ENCODE measurements around the gene POLR1E. TPM values are rescaled to one million over a fixed set of nuclear protein-coding genes. Genes with fewer than 3 reads are reported as not detected.
A peak's percentile ranks its signal among the peaks of the same experiment; 100 is the strongest.

Gene POLR1E
- total and polyA plus RNA-seq, 9 of the 15 experiments (the other 6 are each of a cell fraction or from before 2014, with no cell fraction given): 18.9 to 102 (median 74.4) TPM

DNA sequence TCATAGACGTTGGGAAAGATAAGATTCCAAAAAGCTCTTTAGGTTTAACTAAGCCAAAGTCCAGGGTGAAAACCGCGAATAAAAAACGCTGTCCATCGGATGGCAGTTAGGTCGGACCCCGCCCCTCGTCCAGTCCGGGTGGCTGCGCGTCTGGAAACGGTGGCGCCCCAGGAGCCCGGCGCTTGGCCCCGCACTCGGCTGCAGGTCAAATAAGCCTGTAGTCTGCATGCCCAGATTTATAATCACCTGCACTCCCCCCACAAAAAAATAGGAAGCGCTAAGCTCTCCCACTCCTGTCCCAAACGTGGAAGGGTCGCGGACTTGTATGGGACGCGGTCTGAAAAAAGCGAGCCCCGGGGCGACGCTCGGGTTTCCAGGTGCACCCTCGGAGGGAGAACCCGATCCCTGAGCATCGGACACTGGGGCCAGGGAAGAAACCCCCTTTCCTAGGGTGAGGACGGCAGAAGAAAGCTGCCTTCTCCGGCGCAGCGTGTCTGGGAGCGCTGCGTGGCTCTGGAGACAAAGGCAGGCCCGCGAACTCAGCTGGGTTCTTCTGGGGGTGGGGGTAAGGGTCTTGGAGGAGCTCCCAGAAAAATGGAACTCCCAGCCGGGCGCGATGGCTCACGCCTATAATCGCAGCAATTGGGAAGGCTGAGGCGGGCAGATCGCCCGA lies 19.6 kb upstream of the POLR1E start (continued):
- TF ChIP-seq YY1 (IDR thresholded peaks at IDR 0.05; ENCODE audit: borderline replicate concordance in 1 of 3, control insufficient read depth in 1 of 3, extremely low read depth in 1 of 3, insufficient read depth in 3 of 3, insufficient read length in 1 of 3, insufficient replicate concordance in 2 of 3, low read depth in 1 of 3, low read length in 2 of 3) (peak in 1 of 3 experiments; percentile 69), ZNF436 (CRISPR knock-in tag; IDR thresholded peaks at IDR 0.05) (no peak), TSC22D4 (tag; IDR thresholded peaks at IDR 0.05) (no peak), ZNF830 (CRISPR knock-in tag; IDR thresholded peaks at IDR 0.05) (no peak), NONO (IDR thresholded peaks at IDR 0.05; ENCODE audit: low read depth in 2 of 2, low read length in 1 of 2) (no peak), NR3C1 (CRISPR knock-in tag; IDR thresholded peaks at IDR 0.05) (no peak), BDP1 (IDR thresholded peaks at IDR 0.05; ENCODE audit: insufficient read depth, insufficient read length) (no peak), ILK (tag; IDR thresholded peaks at IDR 0.05; ENCODE audit: borderline replicate concordance, low read depth) (no peak), KDM5B (IDR thresholded peaks at IDR 0.05; ENCODE audit: insufficient replicate concordance, low read depth, low read length) (peak; percentile 69), RBM25 (IDR thresholded peaks at IDR 0.05; ENCODE audit: low read depth, low read length, severe bottlenecking) (no peak), NCOA1 (IDR thresholded peaks at IDR 0.05; ENCODE audit: low read depth) (no peak), ZNF124 (CRISPR knock-in tag; IDR thresholded peaks at IDR 0.05) (no peak), KLF16 (IDR thresholded peaks at IDR 0.05) (no peak), TCF7 (IDR thresholded peaks at IDR 0.05; ENCODE audit: borderline replicate concordance) (no peak), TCF3 (CRISPR knock-in tag; IDR thresholded peaks at IDR 0.05) (no peak), RBM22 (IDR thresholded peaks at IDR 0.05; ENCODE audit: low read depth, low read length, poor library complexity, severe bottlenecking) (peak; percentile 45), POLR3G (IDR thresholded peaks at IDR 0.05; ENCODE audit: extremely low read depth, insufficient read length, insufficient replicate concordance) (no peak), JUN (IDR thresholded peaks at IDR 0.05; ENCODE audit: borderline replicate concordance, low read depth, low read length) (no peak), JUN (CRISPR knock-in tag; IDR thresholded peaks at IDR 0.05; ENCODE audit: borderline replicate concordance) (no peak)
- TF ChIP-seq, protein P1, sequence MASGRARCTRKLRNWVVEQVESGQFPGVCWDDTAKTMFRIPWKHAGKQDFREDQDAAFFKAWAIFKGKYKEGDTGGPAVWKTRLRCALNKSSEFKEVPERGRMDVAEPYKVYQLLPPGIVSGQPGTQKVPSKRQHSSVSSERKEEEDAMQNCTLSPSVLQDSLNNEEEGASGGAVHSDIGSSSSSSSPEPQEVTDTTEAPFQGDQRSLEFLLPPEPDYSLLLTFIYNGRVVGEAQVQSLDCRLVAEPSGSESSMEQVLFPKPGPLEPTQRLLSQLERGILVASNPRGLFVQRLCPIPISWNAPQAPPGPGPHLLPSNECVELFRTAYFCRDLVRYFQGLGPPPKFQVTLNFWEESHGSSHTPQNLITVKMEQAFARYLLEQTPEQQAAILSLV (tag; IDR thresholded peaks at IDR 0.05): no peak
- TF ChIP-seq, protein P2, sequence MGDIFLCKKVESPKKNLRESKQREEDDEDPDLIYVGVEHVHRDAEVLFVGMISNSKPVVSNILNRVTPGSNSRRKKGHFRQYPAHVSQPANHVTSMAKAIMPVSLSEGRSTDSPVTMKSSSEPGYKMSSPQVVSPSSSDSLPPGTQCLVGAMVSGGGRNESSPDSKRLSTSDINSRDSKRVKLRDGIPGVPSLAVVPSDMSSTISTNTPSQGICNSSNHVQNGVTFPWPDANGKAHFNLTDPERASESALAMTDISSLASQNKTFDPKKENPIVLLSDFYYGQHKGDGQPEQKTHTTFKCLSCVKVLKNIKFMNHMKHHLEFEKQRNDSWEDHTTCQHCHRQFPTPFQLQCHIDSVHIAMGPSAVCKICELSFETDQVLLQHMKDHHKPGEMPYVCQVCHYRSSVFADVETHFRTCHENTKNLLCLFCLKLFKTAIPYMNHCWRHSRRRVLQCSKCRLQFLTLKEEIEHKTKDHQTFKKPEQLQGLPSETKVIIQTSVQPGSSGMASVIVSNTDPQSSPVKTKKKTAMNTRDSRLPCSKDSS (IDR thresholded peaks at IDR 0.05; ENCODE audit: low read depth, partially characterized antibody): no peak
- TF ChIP-seq, protein P3, sequence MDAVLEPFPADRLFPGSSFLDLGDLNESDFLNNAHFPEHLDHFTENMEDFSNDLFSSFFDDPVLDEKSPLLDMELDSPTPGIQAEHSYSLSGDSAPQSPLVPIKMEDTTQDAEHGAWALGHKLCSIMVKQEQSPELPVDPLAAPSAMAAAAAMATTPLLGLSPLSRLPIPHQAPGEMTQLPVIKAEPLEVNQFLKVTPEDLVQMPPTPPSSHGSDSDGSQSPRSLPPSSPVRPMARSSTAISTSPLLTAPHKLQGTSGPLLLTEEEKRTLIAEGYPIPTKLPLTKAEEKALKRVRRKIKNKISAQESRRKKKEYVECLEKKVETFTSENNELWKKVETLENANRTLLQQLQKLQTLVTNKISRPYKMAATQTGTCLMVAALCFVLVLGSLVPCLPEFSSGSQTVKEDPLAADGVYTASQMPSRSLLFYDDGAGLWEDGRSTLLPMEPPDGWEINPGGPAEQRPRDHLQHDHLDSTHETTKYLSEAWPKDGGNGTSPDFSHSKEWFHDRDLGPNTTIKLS (IDR thresholded peaks at IDR 0.05; ENCODE audit: borderline replicate concordance, low read depth): peak; percentile 26; the same call in 1 of the 2 replicates
- TF ChIP-seq, protein P4, sequence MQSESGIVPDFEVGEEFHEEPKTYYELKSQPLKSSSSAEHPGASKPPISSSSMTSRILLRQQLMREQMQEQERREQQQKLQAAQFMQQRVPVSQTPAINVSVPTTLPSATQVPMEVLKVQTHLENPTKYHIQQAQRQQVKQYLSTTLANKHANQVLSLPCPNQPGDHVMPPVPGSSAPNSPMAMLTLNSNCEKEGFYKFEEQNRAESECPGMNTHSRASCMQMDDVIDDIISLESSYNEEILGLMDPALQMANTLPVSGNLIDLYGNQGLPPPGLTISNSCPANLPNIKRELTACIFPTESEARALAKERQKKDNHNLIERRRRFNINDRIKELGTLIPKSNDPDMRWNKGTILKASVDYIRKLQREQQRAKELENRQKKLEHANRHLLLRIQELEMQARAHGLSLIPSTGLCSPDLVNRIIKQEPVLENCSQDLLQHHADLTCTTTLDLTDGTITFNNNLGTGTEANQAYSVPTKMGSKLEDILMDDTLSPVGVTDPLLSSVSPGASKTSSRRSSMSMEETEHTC (IDR thresholded peaks at IDR 0.05): no peak

Data from K562 (cell line).